Fibroblast of lung (primary cell): Measurements from ENCODE around the gene FNDC3B. TPM values are rescaled to one million over a fixed set of nuclear protein-coding genes. Genes with fewer than 3 reads are reported as not detected.

ENCODE experiments used
- DNase-seq, 2 donors: peaks; one replicate each; pipeline versions ENCODE4 v3.0.0 to v3.0.0-alpha.2; 2010; ENCODE audit warnings: low read depth in 2 of 2
- H2AFZ ChIP-seq: 2 replicates; pipeline ENCODE4 v1.5.1; 2012; ENCODE audit warnings: low read length, control low read depth, inconsistent platforms
- H3K27ac ChIP-seq: 2 replicates; pipeline ENCODE4 v1.5.1; 2011; ENCODE audit warnings: low read length, control low read depth; ENCODE audit not compliant: insufficient read depth
- H3K27me3 ChIP-seq: 2 replicates; pipeline ENCODE4 v1.5.1; 2011; ENCODE audit warnings: mild to moderate bottlenecking, low read length; ENCODE audit not compliant: control insufficient read depth, insufficient read depth
- H3K36me3 ChIP-seq: 2 replicates; pipeline ENCODE4 v1.5.1; 2011; ENCODE audit warnings: low read length; ENCODE audit not compliant: control insufficient read depth, insufficient read depth
- H3K4me1 ChIP-seq: 2 replicates; pipeline ENCODE4 v1.5.1; 2011; ENCODE audit warnings: low read length; ENCODE audit not compliant: control insufficient read depth, insufficient read depth; ENCODE audit errors: extremely low read depth
- H3K4me2 ChIP-seq: 2 replicates; pipeline ENCODE4 v1.5.1; 2011; ENCODE audit warnings: low read length, control low read depth; ENCODE audit not compliant: insufficient read depth; ENCODE audit errors: extremely low read depth
- H3K4me3 ChIP-seq, 4 experiments: fragments of 200-600 bp in 1 of 4; sonication (generic) in 1 of 4; replicated peaks in 1 of 4; 2 replicates each; pipeline ENCODE4 v1.5.1; 2011 to 2016; ENCODE audit warnings: low read length in 4 of 4, low read depth in 3 of 4, mild to moderate bottlenecking in 3 of 4, control low read depth in 2 of 4, inconsistent platforms in 1 of 4, mixed read lengths in 1 of 4; ENCODE audit not compliant: insufficient read depth in 1 of 4; ENCODE audit errors: control extremely low read depth in 1 of 4
- H3K79me2 ChIP-seq: 2 replicates; pipeline ENCODE4 v1.5.1; 2012; ENCODE audit warnings: mild to moderate bottlenecking, low read length, inconsistent platforms; ENCODE audit not compliant: control insufficient read depth, insufficient read depth
- H3K9ac ChIP-seq: 2 replicates; pipeline ENCODE4 v1.5.1; 2011; ENCODE audit warnings: mild to moderate bottlenecking, low read length, control low read depth; ENCODE audit not compliant: insufficient read depth
- H3K9me3 ChIP-seq: 2 replicates; pipeline ENCODE4 v1.5.1; 2012; ENCODE audit warnings: low read depth, low read length; ENCODE audit not compliant: control insufficient read depth, insufficient read depth
- H4K20me1 ChIP-seq: 2 replicates; pipeline ENCODE4 v1.5.1; 2011; ENCODE audit warnings: low read length; ENCODE audit not compliant: control insufficient read depth, insufficient read depth; ENCODE audit errors: extremely low read depth
- EZH2 ChIP-seq: IDR thresholded peaks from 2 replicates; pipeline ENCODE4 v1.5.1; 2012; ENCODE audit warnings: low read length, control low read depth, mild to moderate bottlenecking; ENCODE audit errors: missing control alignments
- polyA plus RNA-seq, 2 donors: library from polyadenylated mRNA; depleted of rRNA in 1 of 2; stranded (reverse) in 1 of 2; unstranded in 1 of 2; fragments of >200 nt; gene quantifications; 2 replicates each; pipeline ENCODE4 v1.2.1, GENCODE V29; 2011 to 2012; ENCODE audit warnings: missing spikeins in 1 of 2
- total RNA-seq: library from RNA; depleted of rRNA; stranded (reverse); fragments of >200 nt; gene quantifications from 2 replicates; pipeline ENCODE4 v1.2.1, GENCODE V29; 2014
- TF ChIP-seq, protein P1 (sequence below), 2 donors: IDR thresholded peaks in 1 of 2; conservative IDR thresholded peaks in 1 of 2; 1 replicate in 1 of 2; 2 replicates in 1 of 2; pipeline ENCODE4 v1.5.1; 2011 to 2012; ENCODE audit warnings: low read length in 2 of 2, control low read depth in 1 of 2, inconsistent platforms in 1 of 2, low read depth in 1 of 2, mild to moderate bottlenecking in 1 of 2

The FNDC3B gene
- total and polyA plus RNA-seq, 2 donors (not counting 1 experiment from before 2014, with no cell fraction given), result 26.1 to 76.8 TPM

DNA sequence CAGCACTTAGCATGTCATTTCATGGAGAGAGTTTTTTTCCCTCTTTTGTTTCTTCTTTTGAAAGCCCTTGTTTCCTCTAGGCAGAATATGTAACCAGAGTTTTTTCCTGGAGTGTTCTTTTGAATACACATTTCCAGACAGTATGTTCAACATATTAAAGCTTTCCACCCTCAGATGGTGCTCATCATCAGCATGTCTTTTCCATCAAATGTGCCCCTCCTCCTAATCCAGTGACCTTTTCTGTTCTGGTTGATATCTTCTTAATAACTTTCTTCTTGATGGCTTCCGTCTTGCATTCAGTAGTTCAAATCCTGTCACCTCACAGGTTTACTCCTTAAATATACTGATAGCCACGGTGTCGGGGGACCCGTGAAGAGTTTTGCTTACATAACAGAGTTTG lies 78.6 kb downstream of the FNDC3B start:
- no peak for DNase-seq
- Histone ChIP-seq H4K20me1 (no peaks in the 10 kb centered on the region), H3K4me1 (no peaks in the 10 kb centered on the region), H3K36me3 (peaks cover 9% of the 10 kb centered on the region), H3K9me3 (no peaks in the 10 kb centered on the region), H3K79me2 (peaks cover 22% of the 10 kb centered on the region), H3K4me3 (no peak overlapping the region), H3K27me3 (no peaks in the 10 kb centered on the region), H2AFZ (no peak overlapping the region), H3K4me2 (no peak overlapping the region), H3K9ac (no peak overlapping the region), H3K27ac (no peak overlapping the region)
- no peak for TF ChIP-seq EZH2
- TF ChIP-seq, protein P1, sequence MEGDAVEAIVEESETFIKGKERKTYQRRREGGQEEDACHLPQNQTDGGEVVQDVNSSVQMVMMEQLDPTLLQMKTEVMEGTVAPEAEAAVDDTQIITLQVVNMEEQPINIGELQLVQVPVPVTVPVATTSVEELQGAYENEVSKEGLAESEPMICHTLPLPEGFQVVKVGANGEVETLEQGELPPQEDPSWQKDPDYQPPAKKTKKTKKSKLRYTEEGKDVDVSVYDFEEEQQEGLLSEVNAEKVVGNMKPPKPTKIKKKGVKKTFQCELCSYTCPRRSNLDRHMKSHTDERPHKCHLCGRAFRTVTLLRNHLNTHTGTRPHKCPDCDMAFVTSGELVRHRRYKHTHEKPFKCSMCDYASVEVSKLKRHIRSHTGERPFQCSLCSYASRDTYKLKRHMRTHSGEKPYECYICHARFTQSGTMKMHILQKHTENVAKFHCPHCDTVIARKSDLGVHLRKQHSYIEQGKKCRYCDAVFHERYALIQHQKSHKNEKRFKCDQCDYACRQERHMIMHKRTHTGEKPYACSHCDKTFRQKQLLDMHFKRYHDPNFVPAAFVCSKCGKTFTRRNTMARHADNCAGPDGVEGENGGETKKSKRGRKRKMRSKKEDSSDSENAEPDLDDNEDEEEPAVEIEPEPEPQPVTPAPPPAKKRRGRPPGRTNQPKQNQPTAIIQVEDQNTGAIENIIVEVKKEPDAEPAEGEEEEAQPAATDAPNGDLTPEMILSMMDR (conservative IDR thresholded peaks at IDR 0.05 in 1 of 2, IDR thresholded peaks at IDR 0.05 in 1 of 2; ENCODE audit: low read depth in 1 of 2, low read length in 2 of 2), result no peak

DNA sequence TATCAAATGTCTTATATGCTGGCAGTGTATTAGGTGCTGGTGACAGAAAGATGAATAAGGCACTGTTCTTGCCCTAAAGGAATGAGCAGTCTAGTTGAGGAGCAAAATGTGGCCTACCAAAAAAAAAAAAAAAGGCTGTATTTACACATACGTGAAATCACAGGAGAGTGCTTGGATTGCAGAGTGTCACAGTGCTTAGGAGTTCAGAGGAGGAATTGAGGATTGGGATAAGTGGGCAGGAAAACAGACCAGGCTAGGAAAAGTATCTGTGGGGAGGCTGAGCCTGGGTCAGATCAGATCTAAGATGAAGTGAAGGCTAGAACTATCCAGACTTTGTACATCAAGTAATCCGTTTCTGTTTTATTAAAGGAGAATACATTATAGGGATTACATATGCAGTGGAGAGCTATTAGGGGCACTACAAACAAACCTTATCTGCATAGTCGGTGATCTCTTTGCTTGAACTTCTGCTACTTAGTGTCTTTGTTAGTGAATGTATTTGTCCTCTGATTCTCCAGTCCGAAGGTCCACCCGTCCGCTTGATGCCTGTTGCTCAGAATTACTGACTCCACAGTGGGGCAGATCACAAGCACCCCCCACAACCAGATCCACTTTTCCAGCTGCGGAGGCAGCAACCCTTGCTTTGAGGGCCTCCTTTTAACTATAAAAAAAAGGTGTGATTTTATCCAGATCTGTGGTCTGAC lies 80.0 kb downstream of the FNDC3B start:
- Histone ChIP-seq H3K9ac (no peak overlapping the region), H3K4me3 (no peak overlapping the region), H3K4me2 (no peak overlapping the region), H3K27me3 (no peaks in the 10 kb centered on the region), H2AFZ (no peak overlapping the region), H3K27ac (no peak overlapping the region), H4K20me1 (no peaks in the 10 kb centered on the region), H3K36me3 (peaks cover 3% of the 10 kb centered on the region), H3K4me1 (no peaks in the 10 kb centered on the region), H3K79me2 (peaks cover 21% of the 10 kb centered on the region), H3K9me3 (no peaks in the 10 kb centered on the region)
- no peak for TF ChIP-seq EZH2
- TF ChIP-seq, protein P1 (conservative IDR thresholded peaks at IDR 0.05 in 1 of 2, IDR thresholded peaks at IDR 0.05 in 1 of 2; ENCODE audit: low read depth in 1 of 2, low read length in 2 of 2), result no peak
- DNase-seq, result no peak

DNA sequence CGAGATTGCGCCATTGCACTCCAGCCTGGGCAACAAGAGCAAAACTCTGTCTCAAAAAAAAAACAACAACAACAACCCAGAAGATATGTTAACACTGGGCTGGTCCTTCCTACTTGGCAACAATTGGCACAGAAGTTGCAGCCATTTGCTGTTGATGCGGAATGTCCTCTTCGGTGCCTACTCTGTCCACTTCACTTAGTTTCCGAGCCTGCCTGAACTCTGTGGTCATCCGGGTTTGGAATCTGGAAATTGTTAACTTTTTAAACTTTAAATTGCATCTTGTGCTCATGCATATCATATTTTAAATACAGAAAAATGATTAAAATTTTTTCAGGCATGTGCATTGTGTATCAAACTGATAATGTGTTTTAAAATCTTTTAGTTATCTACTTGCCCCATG lies 81.5 kb downstream of the FNDC3B start:
- no peaks in the 10 kb centered on the region for H3K9me3 ChIP-seq
- H3K4me1 ChIP-seq, result peaks cover 8% of the 10 kb centered on the region
- H3K36me3 ChIP-seq, result peaks cover 3% of the 10 kb centered on the region
- no peaks in the 10 kb centered on the region for H4K20me1 ChIP-seq
- no peak overlapping the region for H3K27ac ChIP-seq
- no peak overlapping the region for H3K9ac ChIP-seq
- no peak overlapping the region for H3K4me2 ChIP-seq
- no peak overlapping the region for H3K4me3 ChIP-seq
- H2AFZ ChIP-seq, result no peak overlapping the region
- H3K79me2 ChIP-seq, result peaks cover 28% of the 10 kb centered on the region
- H3K27me3 ChIP-seq, result no peaks in the 10 kb centered on the region
- TF ChIP-seq EZH2, result no peak
- TF ChIP-seq, protein P1 (conservative IDR thresholded peaks at IDR 0.05 in 1 of 2, IDR thresholded peaks at IDR 0.05 in 1 of 2; ENCODE audit: low read depth in 1 of 2, low read length in 2 of 2), result no peak
- DNase-seq, result no peak
